Prostate gland (tissue), 2 donors: ENCODE results near the gene SLIT3. TPM values are rescaled to one million over a fixed set of nuclear protein-coding genes. Genes with fewer than 3 reads are reported as not detected.

ENCODE experiments used
- DNase-seq: peaks from one replicate; pipeline ENCODE4 v3.0.0-alpha.2; 2019; ENCODE audit warnings: low spot score
- H3K27ac ChIP-seq, 2 donors: fragments of 200-600 bp; sonication (generic); 2 replicates each; pipeline ENCODE4 v1.5.1; 2017 to 2019
- H3K27me3 ChIP-seq: fragments of 200-600 bp; sonication (generic); replicated peaks from 2 replicates; pipeline ENCODE4 v1.5.1; 2019; ENCODE audit not compliant: insufficient read depth
- H3K36me3 ChIP-seq, 2 donors: fragments of 200-600 bp; sonication (generic); 1 replicate in 1 of 2; 2 replicates in 1 of 2; pipeline versions ENCODE4 v1.5.1 to v1.8.1; 2017 to 2019
- H3K4me1 ChIP-seq: fragments of 200-600 bp; sonication (generic); replicated peaks from 2 replicates; pipeline ENCODE4 v1.5.1; 2019
- H3K4me3 ChIP-seq, 2 donors: fragments of 200-600 bp; sonication (generic); 2 replicates each; pipeline ENCODE4 v1.5.1; 2017 to 2019
- H3K9me3 ChIP-seq: fragments of 200-600 bp; sonication (generic); 2 replicates; pipeline ENCODE4 v1.5.1; 2017
- POLR2A ChIP-seq: fragments of 450-650 bp; IDR thresholded peaks from one replicate; pipeline ENCODE4 v1.6.1; 2016; ENCODE audit warnings: antibody characterized with exemption, mild to moderate bottlenecking
- POLR2AphosphoS5 ChIP-seq: sonication (generic); formaldehyde crosslinking; IDR thresholded peaks from one replicate; pipeline ENCODE4 v1.6.1; 2017; ENCODE audit warnings: antibody characterized with exemption
- WGBS: methylation state at CpG from one replicate; pipeline ENCODE4 v1.1.5; 2018; 5-methylcytosine and 5-hydroxymethylcytosine counted together
- intact Hi-C: fragments of 100-400 bp; cut with DNase I; formaldehyde crosslinking; loops from one replicate; pipeline ENCODE4 v1.14.2; 2022
- total RNA-seq, 2 donors: library from RNA; depleted of rRNA; stranded (reverse); fragments of >200 nt; gene quantifications; one replicate each; pipeline ENCODE4 v1.1.0, GENCODE V29; 2016
- TF ChIP-seq, protein P1 (sequence below), 4 experiments: fragments of 200-600 bp in 2 of 4; fragments of 450-650 bp in 2 of 4; sonication (generic) in 2 of 4; IDR thresholded peaks; 1 replicate in 3 of 4; 2 replicates in 1 of 4; pipeline ENCODE4 v1.5.1; 2016 to 2019; ENCODE audit warnings: antibody characterized with exemption in 4 of 4, mild to moderate bottlenecking in 2 of 4, moderate library complexity in 2 of 4

Gene SLIT3
- total RNA-seq, 2 donors from 2014 or later: 8.3 TPM

DNA sequence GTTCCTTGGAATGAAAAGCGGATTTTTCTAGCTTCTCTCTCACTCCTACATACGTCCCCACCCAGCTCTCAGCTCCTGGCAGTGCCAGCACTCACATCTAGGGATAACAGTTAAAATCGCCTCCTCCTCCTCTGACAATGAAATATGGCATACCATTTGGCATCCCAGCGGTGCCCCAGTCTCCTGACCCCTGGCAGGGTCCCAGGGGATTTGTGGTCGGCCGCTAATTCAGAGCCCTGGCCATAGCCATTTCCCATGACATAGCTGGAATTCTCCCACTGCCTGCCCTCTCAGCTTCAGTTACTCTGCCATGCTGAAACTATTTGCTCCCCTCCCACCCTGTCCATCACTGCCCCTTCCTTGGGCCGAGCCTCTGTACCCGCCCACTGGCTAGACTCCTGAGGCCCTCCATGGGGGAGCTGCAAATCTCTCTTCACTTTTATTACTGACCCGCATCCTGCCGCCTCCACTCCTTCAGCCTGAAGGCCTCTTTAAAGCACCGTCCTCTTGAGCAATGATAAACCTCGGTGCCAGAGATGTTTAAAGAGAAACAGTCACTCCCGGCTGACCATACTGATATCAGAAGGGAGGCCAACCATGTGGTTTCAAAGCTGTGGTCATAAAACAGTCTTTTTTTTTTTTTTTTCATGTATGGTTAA lies 139.8 kb downstream of the SLIT3 start:
- TF ChIP-seq, protein P1, sequence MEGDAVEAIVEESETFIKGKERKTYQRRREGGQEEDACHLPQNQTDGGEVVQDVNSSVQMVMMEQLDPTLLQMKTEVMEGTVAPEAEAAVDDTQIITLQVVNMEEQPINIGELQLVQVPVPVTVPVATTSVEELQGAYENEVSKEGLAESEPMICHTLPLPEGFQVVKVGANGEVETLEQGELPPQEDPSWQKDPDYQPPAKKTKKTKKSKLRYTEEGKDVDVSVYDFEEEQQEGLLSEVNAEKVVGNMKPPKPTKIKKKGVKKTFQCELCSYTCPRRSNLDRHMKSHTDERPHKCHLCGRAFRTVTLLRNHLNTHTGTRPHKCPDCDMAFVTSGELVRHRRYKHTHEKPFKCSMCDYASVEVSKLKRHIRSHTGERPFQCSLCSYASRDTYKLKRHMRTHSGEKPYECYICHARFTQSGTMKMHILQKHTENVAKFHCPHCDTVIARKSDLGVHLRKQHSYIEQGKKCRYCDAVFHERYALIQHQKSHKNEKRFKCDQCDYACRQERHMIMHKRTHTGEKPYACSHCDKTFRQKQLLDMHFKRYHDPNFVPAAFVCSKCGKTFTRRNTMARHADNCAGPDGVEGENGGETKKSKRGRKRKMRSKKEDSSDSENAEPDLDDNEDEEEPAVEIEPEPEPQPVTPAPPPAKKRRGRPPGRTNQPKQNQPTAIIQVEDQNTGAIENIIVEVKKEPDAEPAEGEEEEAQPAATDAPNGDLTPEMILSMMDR (IDR thresholded peaks at IDR 0.05): no peak
- TF ChIP-seq POLR2AphosphoS5 (peak; percentile 8), POLR2A (no peak)
- Histone ChIP-seq H3K27ac (no peak overlapping the region), H3K4me3 (no peak overlapping the region), H3K4me1 (no peaks in the 10 kb centered on the region), H3K9me3 (no peaks in the 10 kb centered on the region), H3K36me3 (no peaks in the 10 kb centered on the region), H3K27me3 (no peaks in the 10 kb centered on the region)
- peak; percentile 34 for DNase-seq
- 31% methylated on average over 13 of the region's 13 CpGs for WGBS
- intact Hi-C loops: no loop called here

DNA sequence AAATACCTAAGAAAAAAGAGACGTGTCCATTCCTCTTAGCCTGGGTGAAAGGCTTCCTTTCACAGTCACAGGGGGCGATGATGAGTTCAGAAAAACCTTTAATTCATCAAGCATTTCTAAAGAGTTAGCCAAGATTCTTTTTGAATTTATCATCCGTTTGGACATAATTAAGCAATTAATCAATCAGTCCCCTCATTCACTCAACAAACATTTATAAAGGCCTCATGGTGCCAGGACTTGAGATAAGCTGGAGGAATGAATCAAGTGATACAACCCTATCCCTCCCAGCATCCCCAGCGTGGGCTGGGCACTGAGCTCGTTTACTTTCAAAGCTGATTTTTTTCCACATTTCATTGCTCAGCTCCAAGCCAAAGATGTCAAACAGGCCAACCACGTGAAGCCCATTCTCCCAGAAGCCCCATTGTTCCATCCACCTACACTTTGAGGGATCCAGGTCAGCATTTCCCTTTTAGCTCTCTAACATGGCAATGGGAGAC lies 140.5 kb downstream of the SLIT3 start:
- no peaks in the 10 kb centered on the region for H3K4me1 ChIP-seq
- H3K4me3 ChIP-seq: no peak overlapping the region
- intact Hi-C loops: no loop called here
- no peak for DNase-seq
- TF ChIP-seq POLR2AphosphoS5 (no peak), POLR2A (no peak)
- TF ChIP-seq, protein P1 (IDR thresholded peaks at IDR 0.05): no peak
- WGBS: 60% methylated on average over 6 of the region's 6 CpGs
- no peaks in the 10 kb centered on the region for H3K36me3 ChIP-seq
- H3K9me3 ChIP-seq: no peaks in the 10 kb centered on the region
- no peak overlapping the region for H3K27ac ChIP-seq
- no peaks in the 10 kb centered on the region for H3K27me3 ChIP-seq

DNA sequence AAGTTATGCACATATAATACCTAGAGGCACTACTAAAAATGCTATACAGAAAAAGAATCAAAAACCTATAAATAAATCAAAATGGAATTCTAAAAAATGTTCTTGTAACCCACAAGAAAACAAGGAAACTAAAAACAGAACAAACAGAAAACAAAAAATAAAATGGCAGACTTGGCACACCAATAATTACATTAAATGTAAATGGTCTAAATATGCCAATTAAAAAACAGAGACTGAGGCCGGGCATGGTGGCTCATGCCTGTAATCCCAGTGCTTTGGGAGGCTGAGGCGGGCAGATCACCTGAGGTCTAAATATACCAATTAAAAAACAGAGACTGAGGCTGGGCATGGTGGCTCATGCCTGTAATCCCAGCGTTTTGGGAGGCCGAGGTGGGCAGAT lies 142.2 kb downstream of the SLIT3 start:
- TF ChIP-seq, protein P1 (IDR thresholded peaks at IDR 0.05): no peak
- TF ChIP-seq POLR2AphosphoS5: no peak
- TF ChIP-seq POLR2A: no peak
- no peak overlapping the region for H3K27ac ChIP-seq
- no peaks in the 10 kb centered on the region for H3K4me1 ChIP-seq
- no peaks in the 10 kb centered on the region for H3K9me3 ChIP-seq
- intact Hi-C loops: no loop called here
- no peak for DNase-seq
- WGBS: 97% methylated on average over 4 of the region's 4 CpGs
- H3K4me3 ChIP-seq: no peak overlapping the region
- H3K36me3 ChIP-seq: no peaks in the 10 kb centered on the region
- no peaks in the 10 kb centered on the region for H3K27me3 ChIP-seq

DNA sequence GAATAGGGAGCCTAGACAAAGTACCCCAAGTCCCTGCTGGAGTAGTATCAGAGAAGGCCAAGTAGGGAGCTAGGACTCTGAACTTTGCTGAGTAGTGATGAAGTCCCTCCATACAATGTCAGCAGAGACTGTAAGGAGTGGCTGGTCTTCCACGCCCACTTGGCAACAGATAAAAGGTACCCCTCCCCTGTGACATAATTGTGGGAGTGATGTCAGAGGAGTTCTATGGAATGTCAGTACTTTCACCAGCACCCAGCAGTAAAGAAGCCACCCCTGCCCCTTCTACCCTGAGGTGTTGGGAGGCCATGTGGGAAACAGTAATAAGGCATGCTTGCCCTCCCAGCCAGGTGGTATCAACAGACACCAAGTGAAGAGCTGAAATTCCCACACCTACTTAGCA lies 143.9 kb downstream of the SLIT3 start:
- no peaks in the 10 kb centered on the region for H3K27me3 ChIP-seq
- H3K9me3 ChIP-seq: no peaks in the 10 kb centered on the region
- TF ChIP-seq POLR2A: no peak
- TF ChIP-seq POLR2AphosphoS5: no peak
- TF ChIP-seq, protein P1 (IDR thresholded peaks at IDR 0.05): no peak
- 88% methylated on average over 1 of the region's 1 CpG for WGBS
- H3K27ac ChIP-seq: no peak overlapping the region
- no peak overlapping the region for H3K4me3 ChIP-seq
- no peak for DNase-seq
- intact Hi-C loops: no loop called here
- H3K36me3 ChIP-seq: no peaks in the 10 kb centered on the region
- H3K4me1 ChIP-seq: no peaks in the 10 kb centered on the region

DNA sequence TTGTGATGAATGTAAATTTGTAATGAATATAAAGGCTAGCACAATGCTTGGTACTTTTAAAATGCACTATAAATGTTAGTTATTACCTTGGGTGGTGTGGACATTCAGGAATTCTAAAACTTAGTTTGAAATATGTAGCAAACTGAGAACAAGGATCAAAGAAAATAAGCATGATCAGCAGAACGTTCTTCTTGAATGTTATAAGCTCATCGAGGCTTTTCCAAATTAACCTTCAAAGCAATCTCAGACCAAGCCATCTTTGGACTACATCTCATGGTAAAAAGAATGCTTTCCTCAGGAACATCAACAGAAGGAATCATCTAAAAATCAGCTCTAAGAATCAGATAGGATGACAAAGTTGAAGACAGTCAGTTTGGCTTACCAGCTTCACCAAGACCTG lies 146.3 kb downstream of the SLIT3 start:
- intact Hi-C loops: no loop called here
- 88% methylated on average over 2 of the region's 2 CpGs for WGBS
- Histone ChIP-seq H3K27me3 (no peaks in the 10 kb centered on the region), H3K4me3 (no peak overlapping the region), H3K4me1 (no peaks in the 10 kb centered on the region), H3K9me3 (no peaks in the 10 kb centered on the region), H3K27ac (no peak overlapping the region), H3K36me3 (no peaks in the 10 kb centered on the region)
- DNase-seq: no peak
- no peak for TF ChIP-seq POLR2A
- TF ChIP-seq, protein P1 (IDR thresholded peaks at IDR 0.05): no peak
- TF ChIP-seq POLR2AphosphoS5: no peak
